ENCODE data around the gene UAP1L1.

DNA sequence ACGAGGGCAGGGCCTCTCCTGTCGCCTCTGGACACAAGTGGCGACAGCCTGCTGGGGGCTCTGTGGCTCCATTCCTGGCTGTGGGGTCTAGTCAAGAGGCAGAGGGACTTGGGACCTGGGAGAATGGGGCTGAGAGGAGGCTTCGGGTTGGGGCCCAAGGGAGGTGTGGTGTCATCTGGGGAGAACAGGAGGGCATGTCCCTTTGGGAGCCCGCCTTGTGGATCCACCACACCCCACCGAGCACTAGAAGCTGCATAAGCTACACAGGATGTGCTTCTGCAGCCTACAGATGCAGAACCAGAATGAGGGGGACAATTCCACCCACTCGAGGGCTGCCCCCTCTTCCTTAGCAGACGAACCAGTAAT is 5.6 kb downstream of the UAP1L1 start:
- TF ChIP-seq POLR2AphosphoS5 (IDR thresholded peaks at IDR 0.05) = no peak
- TF ChIP-seq, protein P1, sequence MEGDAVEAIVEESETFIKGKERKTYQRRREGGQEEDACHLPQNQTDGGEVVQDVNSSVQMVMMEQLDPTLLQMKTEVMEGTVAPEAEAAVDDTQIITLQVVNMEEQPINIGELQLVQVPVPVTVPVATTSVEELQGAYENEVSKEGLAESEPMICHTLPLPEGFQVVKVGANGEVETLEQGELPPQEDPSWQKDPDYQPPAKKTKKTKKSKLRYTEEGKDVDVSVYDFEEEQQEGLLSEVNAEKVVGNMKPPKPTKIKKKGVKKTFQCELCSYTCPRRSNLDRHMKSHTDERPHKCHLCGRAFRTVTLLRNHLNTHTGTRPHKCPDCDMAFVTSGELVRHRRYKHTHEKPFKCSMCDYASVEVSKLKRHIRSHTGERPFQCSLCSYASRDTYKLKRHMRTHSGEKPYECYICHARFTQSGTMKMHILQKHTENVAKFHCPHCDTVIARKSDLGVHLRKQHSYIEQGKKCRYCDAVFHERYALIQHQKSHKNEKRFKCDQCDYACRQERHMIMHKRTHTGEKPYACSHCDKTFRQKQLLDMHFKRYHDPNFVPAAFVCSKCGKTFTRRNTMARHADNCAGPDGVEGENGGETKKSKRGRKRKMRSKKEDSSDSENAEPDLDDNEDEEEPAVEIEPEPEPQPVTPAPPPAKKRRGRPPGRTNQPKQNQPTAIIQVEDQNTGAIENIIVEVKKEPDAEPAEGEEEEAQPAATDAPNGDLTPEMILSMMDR (IDR thresholded peaks at IDR 0.05) = no peak

Data from esophagus muscularis mucosa (tissue), 3 donors.